HCT116 (cell line): Measurements from ENCODE around the gene STK31. TPM values are rescaled to one million over a fixed set of nuclear protein-coding genes. Genes with fewer than 3 reads are reported as not detected.

Experiments
- ATAC-seq: fragments of 200-7000 bp; cut with Tn5 transposase; 2 replicates; pipeline ENCODE4 v1.9.1; 2020; ENCODE audit warnings: mild to moderate bottlenecking, moderate library complexity
- BruUV-seq: library from RNA; stranded (reverse); fragments of 400-500 nt; replicated peaks from 2 replicates; lab custom pipeline; 2021; lab: Mats Ljungman, UMichigan
- CTCF ChIA-PET: fragments of 300-600 bp; sonication (Branson Sonifier 250); formaldehyde crosslinking; loops from one replicate; lab custom pipeline; 2021; ENCODE audit warnings: antibody characterized with exemption; lab: Charles Lee
- POLR2A ChIA-PET: fragments of 300-600, 350-600 bp; sonication (Branson Sonifier 250); formaldehyde crosslinking; loops from one replicate; lab custom pipeline; 2021; ENCODE audit warnings: antibody characterized with exemption; lab: Charles Lee
- RAD21 ChIA-PET, 2 experiments: fragments of 300-600 bp; sonication (Branson Sonifier 250); formaldehyde crosslinking; loops; one replicate each; lab custom pipeline; 2023; ENCODE audit warnings: low total read pairs in 2 of 2; ENCODE audit not compliant: uncharacterized antibody in 2 of 2, unreplicated experiment in 2 of 2, low non-redundant PET in 1 of 2; lab: Charles Lee
- DNase-seq: peaks from one replicate; pipeline ENCODE4 v3.0.0-alpha.2; 2010; ENCODE audit warnings: low read depth, low spot score
- H2AFZ ChIP-seq: fragments of 200-600 bp; shearing (Covaris generic), sonication (generic); 2 replicates; pipeline ENCODE4 v1.6.1; 2017; ENCODE audit warnings: low read depth, mixed run types, mixed read lengths, antibody characterized with exemption, low read length; ENCODE audit not compliant: poor library complexity, severe bottlenecking
- H3K27ac ChIP-seq: 2 replicates; pipeline ENCODE4 v1.5.1; 2012; ENCODE audit warnings: low read depth, low read length
- H3K27me3 ChIP-seq: fragments of 200-600 bp; sonication (generic); 2 replicates; pipeline ENCODE4 v1.6.1; 2016; ENCODE audit warnings: mixed run types, low read length, mixed read lengths; ENCODE audit not compliant: insufficient read depth
- H3K36me3 ChIP-seq, 2 experiments: fragments of 200-500 bp in 1 of 2; fragments of 200-600 bp in 1 of 2; sonication (Bioruptor generic) in 1 of 2; sonication (generic) in 1 of 2; 2 replicates each; pipeline versions ENCODE4 v1.5.1 to v1.6.1; 2014 to 2016; ENCODE audit warnings: low read length in 2 of 2, inconsistent platforms in 1 of 2, mixed read lengths in 1 of 2, mixed run types in 1 of 2; ENCODE audit not compliant: insufficient read depth in 2 of 2, control insufficient read depth in 1 of 2
- H3K4me1 ChIP-seq, 2 experiments: fragments of 200-600 bp in 1 of 2; sonication (generic) in 1 of 2; 2 replicates each; pipeline versions ENCODE4 v1.5.1 to v1.6.1; 2012 to 2017; ENCODE audit warnings: low read length in 2 of 2, inconsistent platforms in 1 of 2, mild to moderate bottlenecking in 1 of 2, mixed read lengths in 1 of 2, mixed run types in 1 of 2, moderate library complexity in 1 of 2; ENCODE audit not compliant: insufficient read depth in 2 of 2, control insufficient read depth in 1 of 2
- H3K4me2 ChIP-seq: fragments of 200-600 bp; sonication (generic); 2 replicates; pipeline ENCODE4 v1.6.1; 2017; ENCODE audit warnings: mixed run types, low read length, mixed read lengths
- H3K4me3 ChIP-seq, 2 experiments: fragments of 200-600 bp in 1 of 2; sonication (generic) in 1 of 2; replicated peaks in 1 of 2; 2 replicates each; pipeline ENCODE4 v1.5.1; 2011 to 2016; ENCODE audit warnings: low read length in 2 of 2, control low read depth in 1 of 2, low read depth in 1 of 2, mild to moderate bottlenecking in 1 of 2, mixed read lengths in 1 of 2, mixed run types in 1 of 2
- H3K79me2 ChIP-seq: fragments of 200-600 bp; sonication (generic); 2 replicates; pipeline ENCODE4 v1.6.1; 2017; ENCODE audit warnings: mild to moderate bottlenecking, mixed run types, low read length, moderate library complexity, mixed read lengths; ENCODE audit not compliant: insufficient read depth
- H3K9ac ChIP-seq: fragments of 200-600 bp; sonication (generic); 2 replicates; pipeline ENCODE4 v1.6.1; 2016; ENCODE audit warnings: low read length, mixed read lengths
- H3K9me2 ChIP-seq: fragments of 200-600 bp; sonication (generic), shearing (Covaris generic); 2 replicates; pipeline ENCODE4 v1.6.1; 2017; ENCODE audit warnings: mixed run types, mild to moderate bottlenecking, moderate library complexity; ENCODE audit not compliant: insufficient read depth
- H3K9me3 ChIP-seq, 2 experiments: fragments of 200-500 bp in 1 of 2; fragments of 200-600 bp in 1 of 2; sonication (Bioruptor generic) in 1 of 2; sonication (generic) in 1 of 2; 2 replicates each; pipeline ENCODE4 v1.6.1; 2014 to 2017; ENCODE audit warnings: low read length in 2 of 2, mixed read lengths in 2 of 2, inconsistent platforms in 1 of 2, low read depth in 1 of 2, mild to moderate bottlenecking in 1 of 2, mixed run types in 1 of 2, moderate library complexity in 1 of 2; ENCODE audit not compliant: control insufficient read depth in 1 of 2, insufficient read depth in 1 of 2
- H4K20me1 ChIP-seq: fragments of 200-600 bp; sonication (generic), shearing (Covaris generic); 2 replicates; pipeline ENCODE4 v1.6.1; 2017; ENCODE audit warnings: mixed run types, mild to moderate bottlenecking, moderate library complexity; ENCODE audit not compliant: insufficient read depth
- CBX3 ChIP-seq: IDR thresholded peaks from 2 replicates; pipeline ENCODE4 v1.6.1; 2012; ENCODE audit warnings: low read depth
- CEBPB ChIP-seq: IDR thresholded peaks from 2 replicates; pipeline ENCODE4 v1.6.1; 2012; ENCODE audit warnings: low read depth
- EGR1 ChIP-seq: IDR thresholded peaks from 2 replicates; pipeline ENCODE4 v1.6.1; 2012; ENCODE audit warnings: low read depth
- ELF1 ChIP-seq: IDR thresholded peaks from 2 replicates; pipeline ENCODE4 v1.6.1; 2012; ENCODE audit warnings: low read depth, borderline replicate concordance
- EZH2phosphoT487 ChIP-seq: fragments of 200-600 bp; IDR thresholded peaks from 2 replicates; pipeline ENCODE4 v1.6.1; 2018; ENCODE audit warnings: antibody characterized with exemption, borderline replicate concordance
- FOSL1 ChIP-seq: IDR thresholded peaks from 2 replicates; pipeline ENCODE4 v1.6.1; 2012; ENCODE audit warnings: low read depth
- JUND ChIP-seq: IDR thresholded peaks from 2 replicates; pipeline ENCODE4 v1.6.1; 2012
- POLR2A ChIP-seq: IDR thresholded peaks from 2 replicates; pipeline ENCODE4 v1.7.0; 2011; ENCODE audit warnings: borderline replicate concordance; ENCODE audit not compliant: insufficient read depth, insufficient read length; ENCODE audit errors: extremely low read depth
- POLR2AphosphoS5 ChIP-seq: IDR thresholded peaks from 2 replicates; pipeline ENCODE4 v1.6.1; 2011; ENCODE audit warnings: mild to moderate bottlenecking, low read depth, low read length, moderate library complexity
- RAD21 ChIP-seq: IDR thresholded peaks from 2 replicates; pipeline ENCODE4 v1.6.1; 2012; ENCODE audit warnings: low read depth, mild to moderate bottlenecking
- SIN3A ChIP-seq: IDR thresholded peaks from 2 replicates; pipeline ENCODE4 v1.6.1; 2012; ENCODE audit warnings: low read depth
- SP1 ChIP-seq: IDR thresholded peaks from 2 replicates; pipeline ENCODE4 v1.6.1; 2012; ENCODE audit warnings: low read depth
- SRF ChIP-seq: IDR thresholded peaks from 2 replicates; pipeline ENCODE4 v1.6.1; 2012; ENCODE audit warnings: low read depth
- TCF7L2 ChIP-seq: IDR thresholded peaks from 2 replicates; pipeline ENCODE4 v1.7.0; 2011; ENCODE audit warnings: borderline replicate concordance, inconsistent platforms; ENCODE audit not compliant: insufficient read depth, insufficient read length; ENCODE audit errors: extremely low read depth
- YY1 ChIP-seq: IDR thresholded peaks from 2 replicates; pipeline ENCODE4 v1.6.1; 2011; ENCODE audit warnings: low read length, low read depth, moderate library complexity, mild to moderate bottlenecking; ENCODE audit not compliant: insufficient replicate concordance; ENCODE audit errors: extremely low read depth
- ZFX ChIP-seq: fragments of 450-650 bp; IDR thresholded peaks from 2 replicates; pipeline ENCODE4 v1.6.1; 2017
- ZNF274 ChIP-seq: fragments of 200-500 bp; sonication (Bioruptor generic); IDR thresholded peaks from 2 replicates; pipeline ENCODE4 v1.6.1; 2014; ENCODE audit warnings: mild to moderate bottlenecking, low read depth, low read length, inconsistent platforms
- intact Hi-C: fragments of 100-400 bp; cut with micrococcal nuclease; formaldehyde crosslinking; loops from 2 replicates; pipeline ENCODE4 v1.10.0; 2022
- total RNA-seq: library from RNA; stranded (reverse); gene quantifications from one replicate; pipeline ENCODE4 v1.2.1, GENCODE V29; 2021; ENCODE audit not compliant: unreplicated experiment
- TF ChIP-seq, protein P1 (sequence below): IDR thresholded peaks from 2 replicates; pipeline ENCODE4 v1.6.1; 2012
- TF ChIP-seq, protein P2 (sequence below): IDR thresholded peaks from 2 replicates; pipeline ENCODE4 v1.6.1; 2012
- TF ChIP-seq, protein P3 (sequence below): IDR thresholded peaks from 2 replicates; pipeline ENCODE4 v1.6.1; 2011; ENCODE audit warnings: mild to moderate bottlenecking, low read length, moderate library complexity; ENCODE audit not compliant: insufficient replicate concordance; ENCODE audit errors: extremely low read depth

STK31 gene
- total RNA-seq, 1 experiment from 2014 or later, result not detected

DNA sequence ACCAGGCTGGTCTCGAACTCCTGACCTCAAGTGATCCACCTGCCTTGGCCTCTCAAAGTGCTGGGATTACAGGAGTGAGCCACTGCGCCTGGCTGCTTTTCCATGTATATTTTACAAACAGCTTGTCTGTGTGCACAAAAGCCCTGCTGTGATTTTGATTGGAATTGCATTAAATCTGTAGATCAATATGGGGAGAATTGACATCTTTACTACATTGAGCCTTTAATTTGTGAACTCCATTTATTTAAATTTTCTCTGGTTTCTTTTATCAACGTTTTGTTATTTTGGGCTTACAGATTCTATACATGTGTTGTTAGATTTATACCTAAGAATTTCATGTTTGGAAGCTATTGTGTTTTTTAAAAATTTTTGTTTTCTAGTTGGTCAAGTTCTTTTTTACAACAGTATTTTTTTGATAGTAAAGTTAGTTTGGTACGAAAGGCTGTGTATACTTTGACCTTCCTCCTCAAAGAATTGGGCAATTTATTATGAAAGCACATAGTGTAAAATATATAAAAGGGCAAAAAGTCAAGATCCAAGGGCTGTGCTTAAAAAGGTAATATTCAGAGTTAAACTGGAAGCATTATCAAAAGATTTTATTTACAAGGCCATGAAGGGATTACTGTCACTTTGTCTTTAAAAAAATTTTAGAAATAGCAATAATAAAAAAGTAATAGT, 92.8 kb downstream of the STK31 start:
- no peak overlapping the region for H3K4me3 ChIP-seq
- H3K79me2 ChIP-seq, result no peaks in the 10 kb centered on the region
- ChIA-PET POLR2A (no interaction called here), RAD21 (no interaction called here), CTCF (no interaction called here)
- H3K27ac ChIP-seq, result no peak overlapping the region
- H3K27me3 ChIP-seq, result no peaks in the 10 kb centered on the region
- no TSS peak for BruUV-seq
- no peak overlapping the region for H2AFZ ChIP-seq
- DNase-seq (no peak), ATAC-seq (no peak)
- no peak overlapping the region for H3K9ac ChIP-seq
- intact Hi-C loops, result no loop called here
- H4K20me1 ChIP-seq, result no peaks in the 10 kb centered on the region
- no peaks in the 10 kb centered on the region for H3K36me3 ChIP-seq
- H3K9me3 ChIP-seq, result no peaks in the 10 kb centered on the region
- TF ChIP-seq, protein P1, sequence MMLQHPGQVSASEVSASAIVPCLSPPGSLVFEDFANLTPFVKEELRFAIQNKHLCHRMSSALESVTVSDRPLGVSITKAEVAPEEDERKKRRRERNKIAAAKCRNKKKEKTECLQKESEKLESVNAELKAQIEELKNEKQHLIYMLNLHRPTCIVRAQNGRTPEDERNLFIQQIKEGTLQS, result no peak
- TF ChIP-seq CBX3 (no peak), EZH2phosphoT487 (no peak), SRF (no peak), ZFX (no peak), SP1 (no peak)
- TF ChIP-seq, protein P2, sequence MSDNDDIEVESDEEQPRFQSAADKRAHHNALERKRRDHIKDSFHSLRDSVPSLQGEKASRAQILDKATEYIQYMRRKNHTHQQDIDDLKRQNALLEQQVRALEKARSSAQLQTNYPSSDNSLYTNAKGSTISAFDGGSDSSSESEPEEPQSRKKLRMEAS, result no peak
- TF ChIP-seq, all 23 proteins: peak for 0
- Histone ChIP-seq H3K9me2 (no peaks in the 10 kb centered on the region), H3K4me2 (no peak overlapping the region), H3K4me1 (no peaks in the 10 kb centered on the region)

DNA sequence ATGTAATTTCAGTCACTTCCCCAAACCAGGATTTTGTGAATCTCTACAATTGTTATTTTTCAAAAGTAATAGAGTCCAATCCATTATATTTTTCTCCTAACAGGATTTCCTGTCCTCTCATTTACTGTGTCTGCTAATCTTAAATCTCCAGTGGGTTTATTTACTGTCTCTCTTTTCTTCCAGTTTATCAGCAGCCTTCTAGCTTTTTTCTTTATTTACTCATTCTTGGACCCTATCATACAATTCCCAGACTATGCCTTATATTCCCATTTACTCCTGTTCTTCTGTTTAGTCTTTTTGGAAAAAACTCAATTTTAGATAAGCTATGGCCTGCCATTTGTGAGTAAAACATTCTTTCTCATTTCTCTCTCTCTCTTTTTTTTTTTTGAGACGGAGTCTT, 94.7 kb downstream of the STK31 start:
- no peaks in the 10 kb centered on the region for H3K27me3 ChIP-seq
- no peak overlapping the region for H3K27ac ChIP-seq
- ATAC-seq, result no peak
- RAD21 ChIA-PET, result no interaction called here
- no peak overlapping the region for H3K9ac ChIP-seq
- H3K9me3 ChIP-seq, result peaks cover 2 to 5% of the 10 kb centered on the region in 2 experiments; a peak in 2 of 4 replicates
- no peak for DNase-seq
- H3K4me3 ChIP-seq, result no peak overlapping the region
- no peaks in the 10 kb centered on the region for H4K20me1 ChIP-seq
- TF ChIP-seq CBX3 (no peak), YY1 (no peak), EGR1 (no peak), ZNF274 (no peak), SIN3A (no peak), ELF1 (no peak), POLR2AphosphoS5 (no peak), TCF7L2 (no peak), CEBPB (no peak), RAD21 (no peak), POLR2A (no peak), JUND (no peak), FOSL1 (no peak), ZFX (no peak)
- TF ChIP-seq, protein P1, result no peak
- TF ChIP-seq, protein P3, sequence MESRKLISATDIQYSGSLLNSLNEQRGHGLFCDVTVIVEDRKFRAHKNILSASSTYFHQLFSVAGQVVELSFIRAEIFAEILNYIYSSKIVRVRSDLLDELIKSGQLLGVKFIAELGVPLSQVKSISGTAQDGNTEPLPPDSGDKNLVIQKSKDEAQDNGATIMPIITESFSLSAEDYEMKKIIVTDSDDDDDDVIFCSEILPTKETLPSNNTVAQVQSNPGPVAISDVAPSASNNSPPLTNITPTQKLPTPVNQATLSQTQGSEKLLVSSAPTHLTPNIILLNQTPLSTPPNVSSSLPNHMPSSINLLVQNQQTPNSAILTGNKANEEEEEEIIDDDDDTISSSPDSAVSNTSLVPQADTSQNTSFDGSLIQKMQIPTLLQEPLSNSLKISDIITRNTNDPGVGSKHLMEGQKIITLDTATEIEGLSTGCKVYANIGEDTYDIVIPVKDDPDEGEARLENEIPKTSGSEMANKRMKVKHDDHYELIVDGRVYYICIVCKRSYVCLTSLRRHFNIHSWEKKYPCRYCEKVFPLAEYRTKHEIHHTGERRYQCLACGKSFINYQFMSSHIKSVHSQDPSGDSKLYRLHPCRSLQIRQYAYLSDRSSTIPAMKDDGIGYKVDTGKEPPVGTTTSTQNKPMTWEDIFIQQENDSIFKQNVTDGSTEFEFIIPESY, result no peak
- TF ChIP-seq, all 23 proteins: peak for 0
- Histone ChIP-seq H3K36me3 (no peaks in the 10 kb centered on the region), H3K9me2 (no peaks in the 10 kb centered on the region), H2AFZ (no peak overlapping the region), H3K4me1 (no peaks in the 10 kb centered on the region), H3K4me2 (no peak overlapping the region), H3K79me2 (no peaks in the 10 kb centered on the region)
- ChIA-PET CTCF (no interaction called here), POLR2A (no interaction called here)
- intact Hi-C loops, result no loop called here
- BruUV-seq, result no TSS peak
